ENCODE data around the gene INPP4B.
"Not testable (repeated sequence)": the region's sequence is repeated elsewhere in the genome, so short reads cannot be mapped to it uniquely, and the experiment has no call there.

Gene INPP4B

GRCh38 chr4:142549726-142550463 lies 296.2 kb downstream of the INPP4B start:
- peak; percentile 52 for DNase-seq (ENCODE audit: low spot score)
- peak; percentile 80 for FAIRE-seq

GRCh38 chr4:142549248-142549647 lies 296.9 kb downstream of the INPP4B start:
- FAIRE-seq, result peak; percentile 53
- DNase-seq (ENCODE audit: low spot score), result peak; percentile 16

- FAIRE-seq, result no peak
- DNase-seq (ENCODE audit: low spot score), result no peak
These were observed 297.6 kb downstream of the INPP4B start for GRCh38 chr4:142548491-142548890.

- no peak for DNase-seq (ENCODE audit: low spot score)
These were observed 298.1 kb downstream of the INPP4B start for GRCh38 chr4:142547974-142548373.

GRCh38 chr4:142544594-142544993 lies 301.5 kb downstream of the INPP4B start:
- no peak for DNase-seq (ENCODE audit: low spot score)
- FAIRE-seq, result no peak

More at GRCh38 chr4:142547974-142548373, 298.1 kb downstream of the INPP4B start:
- no peak for FAIRE-seq

- no peak for FAIRE-seq
- no peak for DNase-seq (ENCODE audit: low spot score)
These were observed 302.1 kb downstream of the INPP4B start for GRCh38 chr4:142544039-142544438.

GRCh38 chr4:142540483-142540804 lies 305.7 kb downstream of the INPP4B start:
- no peak for FAIRE-seq
- no peak for DNase-seq (ENCODE audit: low spot score)

- no peak for FAIRE-seq
- DNase-seq (ENCODE audit: low spot score), result no peak
These were observed 306.2 kb downstream of the INPP4B start for GRCh38 chr4:142539796-142540482.

GRCh38 chr4:142535009-142535408 lies 311.1 kb downstream of the INPP4B start:
- FAIRE-seq, result no peak
- DNase-seq (ENCODE audit: low spot score), result no peak

GRCh38 chr4:142532054-142532453 lies 314.0 kb downstream of the INPP4B start:
- DNase-seq (ENCODE audit: low spot score) (no peak), FAIRE-seq (no peak)

- no peak for DNase-seq (ENCODE audit: low spot score)
- FAIRE-seq, result no peak
These were observed 315.4 kb downstream of the INPP4B start for GRCh38 chr4:142530728-142531127.

GRCh38 chr4:142528433-142528832 lies 317.7 kb downstream of the INPP4B start:
- no peak for FAIRE-seq
- DNase-seq (ENCODE audit: low spot score), result no peak

- no peak for FAIRE-seq
- no peak for DNase-seq (ENCODE audit: low spot score)
These were observed 323.0 kb downstream of the INPP4B start for GRCh38 chr4:142523111-142523510.

GRCh38 chr4:142519342-142519741 lies 326.8 kb downstream of the INPP4B start:
- DNase-seq (ENCODE audit: low spot score) (no peak), FAIRE-seq (no peak)

GRCh38 chr4:142516686-142517526 lies 329.2 kb downstream of the INPP4B start:
- DNase-seq (ENCODE audit: low spot score) (no peak), FAIRE-seq (no peak)

GRCh38 chr4:142512161-142512560 lies 333.9 kb downstream of the INPP4B start:
- FAIRE-seq (no peak), DNase-seq (ENCODE audit: low spot score) (no peak)

- no peak for FAIRE-seq
- no peak for DNase-seq (ENCODE audit: low spot score)
These were observed 336.2 kb downstream of the INPP4B start for GRCh38 chr4:142509881-142510280.

GRCh38 chr4:142509381-142509780 lies 336.7 kb downstream of the INPP4B start:
- not testable (repeated sequence) for DNase-seq (ENCODE audit: low spot score); FAIRE-seq

GRCh38 chr4:142500966-142501365 lies 345.1 kb downstream of the INPP4B start:
- DNase-seq (ENCODE audit: low spot score) (no peak), FAIRE-seq (no peak)

- DNase-seq (ENCODE audit: low spot score), result no peak
These were observed 348.5 kb downstream of the INPP4B start for GRCh38 chr4:142497606-142498005.

GRCh38 chr4:142493255-142494110 lies 352.6 kb downstream of the INPP4B start:
- DNase-seq (ENCODE audit: low spot score) (no peak), FAIRE-seq (no peak)

More at GRCh38 chr4:142497606-142498005, 348.5 kb downstream of the INPP4B start:
- FAIRE-seq, result no peak

Data from urothelium cell line (cell line).